Kidney epithelial cell (primary cell): ENCODE results near the gene WSB1. TPM values are rescaled to one million over a fixed set of nuclear protein-coding genes. Genes with fewer than 3 reads are reported as not detected.

ENCODE experiments used
- DNase-seq: peaks from one replicate; pipeline ENCODE4 v3.0.0-alpha.2; 2010; ENCODE audit warnings: low read depth
- H3K27me3 ChIP-seq: 2 replicates; pipeline ENCODE4 v1.6.0; 2011; ENCODE audit warnings: low read length; ENCODE audit not compliant: control insufficient read depth, insufficient read depth
- H3K36me3 ChIP-seq: 2 replicates; pipeline ENCODE4 v1.5.1; 2011; ENCODE audit warnings: low read length; ENCODE audit not compliant: control insufficient read depth, insufficient read depth
- H3K4me3 ChIP-seq: 2 replicates; pipeline ENCODE4 v1.5.1; 2011; ENCODE audit warnings: low read depth, mild to moderate bottlenecking, control low read depth, low read length
- total RNA-seq: library from RNA; depleted of rRNA; stranded (reverse); fragments of >200 nt; gene quantifications from 2 replicates; pipeline ENCODE4 v1.2.3, GENCODE V29; 2015
- TF ChIP-seq, protein P1 (sequence below): IDR thresholded peaks from 2 replicates; pipeline ENCODE4 v1.5.1; 2011; ENCODE audit warnings: mild to moderate bottlenecking, moderate library complexity, low read length, control low read depth, inconsistent platforms; ENCODE audit not compliant: insufficient read depth, poor library complexity, severe bottlenecking

The WSB1 gene
- total RNA-seq, 1 donor from 2014 or later: 127 TPM

DNA sequence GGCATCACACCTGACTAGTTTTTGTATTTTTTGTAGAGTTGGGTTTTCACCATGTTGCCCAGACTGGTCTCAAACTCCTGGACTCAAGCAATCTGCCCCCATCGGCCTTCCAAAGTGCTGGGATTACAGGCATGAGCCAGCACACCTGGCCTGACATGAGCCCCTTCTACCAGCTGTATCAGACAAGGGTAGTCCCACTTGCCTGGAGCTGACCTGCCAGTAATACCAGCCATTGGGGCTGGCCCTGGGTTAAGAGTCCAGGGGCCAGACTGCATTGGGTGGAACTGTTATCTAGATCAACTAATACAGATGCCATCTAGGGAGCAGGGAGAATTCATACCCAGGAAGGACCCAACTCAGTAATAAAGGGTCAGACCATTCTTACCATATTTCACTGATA, 28.1 kb downstream of the WSB1 start:
- TF ChIP-seq, protein P1, sequence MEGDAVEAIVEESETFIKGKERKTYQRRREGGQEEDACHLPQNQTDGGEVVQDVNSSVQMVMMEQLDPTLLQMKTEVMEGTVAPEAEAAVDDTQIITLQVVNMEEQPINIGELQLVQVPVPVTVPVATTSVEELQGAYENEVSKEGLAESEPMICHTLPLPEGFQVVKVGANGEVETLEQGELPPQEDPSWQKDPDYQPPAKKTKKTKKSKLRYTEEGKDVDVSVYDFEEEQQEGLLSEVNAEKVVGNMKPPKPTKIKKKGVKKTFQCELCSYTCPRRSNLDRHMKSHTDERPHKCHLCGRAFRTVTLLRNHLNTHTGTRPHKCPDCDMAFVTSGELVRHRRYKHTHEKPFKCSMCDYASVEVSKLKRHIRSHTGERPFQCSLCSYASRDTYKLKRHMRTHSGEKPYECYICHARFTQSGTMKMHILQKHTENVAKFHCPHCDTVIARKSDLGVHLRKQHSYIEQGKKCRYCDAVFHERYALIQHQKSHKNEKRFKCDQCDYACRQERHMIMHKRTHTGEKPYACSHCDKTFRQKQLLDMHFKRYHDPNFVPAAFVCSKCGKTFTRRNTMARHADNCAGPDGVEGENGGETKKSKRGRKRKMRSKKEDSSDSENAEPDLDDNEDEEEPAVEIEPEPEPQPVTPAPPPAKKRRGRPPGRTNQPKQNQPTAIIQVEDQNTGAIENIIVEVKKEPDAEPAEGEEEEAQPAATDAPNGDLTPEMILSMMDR: no peak

DNA sequence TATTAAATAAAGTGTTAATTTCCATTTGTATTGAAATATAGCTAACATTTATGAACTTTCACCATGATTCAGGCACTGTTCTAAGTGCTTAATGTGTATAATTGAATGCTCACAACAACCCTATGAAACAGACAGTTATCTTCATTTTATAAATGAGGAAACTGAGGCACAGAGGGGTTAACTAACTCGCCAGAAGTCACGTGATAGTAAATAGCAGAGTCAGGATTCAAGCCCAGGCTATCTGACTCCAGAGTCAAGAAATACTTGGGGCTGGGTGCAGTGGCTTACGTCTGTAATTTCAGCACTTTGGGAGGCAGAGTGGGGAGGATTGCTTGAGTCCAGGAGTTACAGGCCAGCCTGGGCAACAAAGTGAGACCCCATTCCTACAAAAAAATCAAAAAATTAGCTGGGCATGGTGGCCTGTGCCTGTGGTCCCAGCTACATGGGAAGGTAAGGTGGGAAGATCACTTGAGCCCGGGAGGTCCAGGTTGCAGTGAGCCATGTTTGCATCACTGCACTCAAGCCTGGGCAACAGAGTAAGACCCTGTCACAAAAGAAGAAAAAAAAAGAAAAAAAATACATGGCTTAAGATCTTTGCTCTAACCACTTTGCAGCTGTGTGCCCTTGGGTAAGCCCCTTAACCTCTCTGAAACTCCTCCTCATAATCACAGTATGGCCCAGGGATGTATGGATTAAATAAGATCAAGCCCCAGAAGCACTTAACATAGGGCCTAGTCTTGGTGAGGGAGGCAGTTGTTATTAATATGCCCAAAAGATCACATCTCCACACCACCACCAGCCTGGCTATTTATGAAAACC, 29.0 kb downstream of the WSB1 start:
- H3K36me3 ChIP-seq: no peaks in the 10 kb centered on the region
- TF ChIP-seq, protein P1: no peak
- no peak overlapping the region for H3K4me3 ChIP-seq
- no peak for DNase-seq
- H3K27me3 ChIP-seq: no peaks in the 10 kb centered on the region

More for the DNA sequence above, 28.1 kb downstream of the WSB1 start:
- Histone ChIP-seq H3K4me3 (no peak overlapping the region), H3K27me3 (no peaks in the 10 kb centered on the region), H3K36me3 (no peaks in the 10 kb centered on the region)
- DNase-seq: no peak

DNA sequence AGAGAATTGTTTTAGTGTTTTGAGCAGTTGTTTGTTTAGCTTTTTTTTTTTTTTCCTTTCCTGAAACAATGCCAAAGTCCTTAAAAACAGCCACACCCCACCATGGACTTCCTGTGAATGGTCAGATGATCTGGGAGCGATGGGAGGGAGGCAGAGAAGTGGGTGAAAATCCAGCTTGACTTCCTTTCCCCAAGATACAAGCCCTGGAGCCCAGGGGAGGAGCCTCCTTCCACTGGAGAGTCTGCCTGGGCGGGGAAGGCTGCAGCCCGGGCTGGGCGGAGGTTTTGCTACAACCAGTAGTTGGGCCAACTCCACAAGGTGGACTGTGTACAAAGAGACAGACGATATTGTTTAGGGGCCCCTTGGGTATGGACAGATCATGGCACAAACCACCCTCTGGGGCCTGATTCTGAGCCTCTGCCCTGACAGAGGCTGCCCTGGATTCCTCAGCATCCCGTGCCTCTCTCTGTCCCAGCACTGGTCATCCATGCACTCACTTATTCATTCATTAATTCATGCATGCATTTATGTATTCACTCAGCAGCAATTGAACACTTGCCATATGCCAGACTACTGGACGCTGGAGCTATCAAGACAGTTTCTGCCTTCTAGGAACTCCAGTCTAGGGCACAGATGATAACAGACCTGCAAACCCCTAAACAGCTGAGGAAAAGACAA, 29.8 kb downstream of the WSB1 start:
- DNase-seq: no peak
- TF ChIP-seq, protein P1: no peak
- no peaks in the 10 kb centered on the region for H3K36me3 ChIP-seq

GRCh38 chr17:27324771-27325339, 30.9 kb downstream of the WSB1 start:
- no peak for DNase-seq
- Histone ChIP-seq H3K27me3 (no peaks in the 10 kb centered on the region), H3K36me3 (no peaks in the 10 kb centered on the region), H3K4me3 (no peak overlapping the region)
- TF ChIP-seq, protein P1: no peak

More for the DNA sequence above, 29.8 kb downstream of the WSB1 start:
- Histone ChIP-seq H3K27me3 (no peaks in the 10 kb centered on the region), H3K4me3 (no peak overlapping the region)

DNA sequence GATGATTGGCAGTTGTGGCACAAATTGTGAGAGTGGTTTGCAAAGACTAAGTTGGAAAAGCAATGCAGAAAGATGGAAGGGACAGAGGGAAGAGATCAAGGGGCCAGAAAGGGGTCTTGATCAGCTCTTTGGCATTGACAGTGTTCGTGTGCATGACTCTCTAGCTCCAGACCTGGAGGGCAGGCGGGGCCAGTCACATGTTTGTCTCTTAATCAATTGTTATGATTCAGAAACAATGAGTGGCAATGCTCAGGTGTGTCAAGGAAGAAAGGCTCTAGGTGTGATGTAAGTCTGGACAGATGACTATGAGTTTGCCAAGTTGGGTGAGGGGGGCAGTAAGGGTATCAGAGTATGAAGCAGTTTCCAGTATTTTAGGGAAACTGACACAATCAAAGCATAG, 32.1 kb downstream of the WSB1 start:
- no peak for DNase-seq
- no peak overlapping the region for H3K4me3 ChIP-seq
- H3K27me3 ChIP-seq: no peaks in the 10 kb centered on the region
- TF ChIP-seq, protein P1: no peak
- H3K36me3 ChIP-seq: no peaks in the 10 kb centered on the region
